ENCODE results near the gene NLRP12.
"Not testable (repeated sequence)": the region's sequence is repeated elsewhere in the genome, so short reads cannot be mapped to it uniquely, and the experiment has no call there.

Gene NLRP12

DNA sequence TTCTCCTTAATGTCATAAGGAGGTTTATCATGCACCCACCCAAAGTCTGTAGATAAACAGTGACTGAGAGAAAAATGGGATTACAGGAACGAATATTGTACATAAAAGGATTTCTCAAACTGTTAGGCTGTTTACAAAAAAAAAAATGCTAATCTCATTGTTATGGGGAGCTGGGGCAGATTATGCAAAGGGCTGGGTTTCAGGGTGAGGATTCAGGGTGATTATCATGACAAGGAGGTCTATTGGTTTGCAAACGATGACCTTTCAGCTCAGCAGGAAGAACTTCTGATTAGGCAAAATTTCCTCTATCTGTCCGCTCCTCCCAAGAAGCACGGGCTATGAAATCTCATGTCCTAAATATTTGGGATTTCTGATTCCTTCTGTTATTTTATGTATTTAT lies 41.4 kb downstream of the NLRP12 start:
- H3K9ac ChIP-seq = no peak overlapping the region
- H3K4me1 ChIP-seq = no peaks in the 10 kb centered on the region
- no peaks in the 10 kb centered on the region for H3K27me3 ChIP-seq (ENCODE audit: control insufficient read depth, insufficient read depth, low read length)
- no peaks in the 10 kb centered on the region for H3K36me3 ChIP-seq (ENCODE audit: control insufficient read depth, insufficient read depth, low read length)
- H3K9me3 ChIP-seq (ENCODE audit: control insufficient read depth, low read length) = no peaks in the 10 kb centered on the region
- no peak overlapping the region for H3K4me2 ChIP-seq (ENCODE audit: low read length)
- H3K4me3 ChIP-seq (ENCODE audit: low read depth, low read length) = no peak overlapping the region
- H3K79me2 ChIP-seq = no peaks in the 10 kb centered on the region
- no peak overlapping the region for H2AFZ ChIP-seq
- H3K27ac ChIP-seq = no peak overlapping the region
- TF ChIP-seq CTCF (IDR thresholded peaks at IDR 0.05) = no peak

- H3K4me1 ChIP-seq; H3K27me3 ChIP-seq (ENCODE audit: control insufficient read depth, insufficient read depth, low read length); H3K4me3 ChIP-seq (ENCODE audit: low read depth, low read length); H2AFZ ChIP-seq; H3K27ac ChIP-seq; H3K4me2 ChIP-seq (ENCODE audit: low read length); H3K9ac ChIP-seq; H3K9me3 ChIP-seq (ENCODE audit: control insufficient read depth, low read length); H3K79me2 ChIP-seq; H3K36me3 ChIP-seq (ENCODE audit: control insufficient read depth, insufficient read depth, low read length): not testable (repeated sequence)
Measured at GRCh38 chr19:53781332-53781731, 42.8 kb downstream of the NLRP12 start.

GRCh38 chr19:53780506-53780905 lies 43.6 kb downstream of the NLRP12 start:
- no peak for TF ChIP-seq CTCF (IDR thresholded peaks at IDR 0.05)
- Histone ChIP-seq H3K9ac (no peak overlapping the region), H3K36me3 (ENCODE audit: control insufficient read depth, insufficient read depth, low read length) (no peaks in the 10 kb centered on the region), H3K27ac (no peak overlapping the region), H3K4me3 (ENCODE audit: low read depth, low read length) (no peak overlapping the region), H3K27me3 (ENCODE audit: control insufficient read depth, insufficient read depth, low read length) (no peaks in the 10 kb centered on the region), H3K4me1 (no peaks in the 10 kb centered on the region), H3K4me2 (ENCODE audit: low read length) (no peak overlapping the region), H3K79me2 (no peaks in the 10 kb centered on the region), H2AFZ (no peak overlapping the region), H3K9me3 (ENCODE audit: control insufficient read depth, low read length) (no peaks in the 10 kb centered on the region)

DNA sequence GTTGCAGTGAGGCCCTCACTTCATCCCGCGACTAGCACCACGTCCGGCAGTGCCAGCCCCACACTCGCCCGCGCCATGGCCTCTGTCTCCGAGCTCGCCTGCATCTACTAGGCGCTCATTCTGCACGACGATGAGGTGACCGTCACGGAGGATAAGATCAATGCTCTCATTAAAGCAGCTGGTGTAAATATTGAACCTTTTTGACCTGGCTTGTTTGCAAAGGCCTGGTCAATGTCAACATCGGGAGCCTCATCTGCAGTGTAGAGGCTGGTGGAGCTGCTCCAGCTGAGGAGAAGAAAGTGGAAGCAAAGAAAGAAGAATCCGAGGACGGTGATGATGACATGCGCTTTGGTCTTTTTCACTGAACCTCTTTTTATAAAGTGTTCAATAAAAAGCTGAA lies 48.6 kb downstream of the NLRP12 start:
- Histone ChIP-seq H3K27ac (no peak overlapping the region), H3K36me3 (ENCODE audit: control insufficient read depth, insufficient read depth, low read length) (no peaks in the 10 kb centered on the region), H2AFZ (no peak overlapping the region), H3K79me2 (no peaks in the 10 kb centered on the region), H3K27me3 (ENCODE audit: control insufficient read depth, insufficient read depth, low read length) (no peaks in the 10 kb centered on the region), H3K4me1 (no peaks in the 10 kb centered on the region), H3K4me3 (ENCODE audit: low read depth, low read length) (no peak overlapping the region), H3K4me2 (ENCODE audit: low read length) (no peak overlapping the region), H3K9ac (no peak overlapping the region), H3K9me3 (ENCODE audit: control insufficient read depth, low read length) (no peaks in the 10 kb centered on the region)
- TF ChIP-seq CTCF (IDR thresholded peaks at IDR 0.05) = no peak

GRCh38 chr19:53774491-53774890 lies 49.6 kb downstream of the NLRP12 start:
- H2AFZ ChIP-seq; H3K27ac ChIP-seq; H3K4me3 ChIP-seq (ENCODE audit: low read depth, low read length); H3K27me3 ChIP-seq (ENCODE audit: control insufficient read depth, insufficient read depth, low read length); H3K9ac ChIP-seq; H3K36me3 ChIP-seq (ENCODE audit: control insufficient read depth, insufficient read depth, low read length); H3K4me2 ChIP-seq (ENCODE audit: low read length); H3K79me2 ChIP-seq; H3K4me1 ChIP-seq; H3K9me3 ChIP-seq (ENCODE audit: control insufficient read depth, low read length): not testable (repeated sequence)

GRCh38 chr19:53773999-53774398 lies 50.1 kb downstream of the NLRP12 start:
- no peaks in the 10 kb centered on the region for H3K9me3 ChIP-seq (ENCODE audit: control insufficient read depth, low read length)
- H3K36me3 ChIP-seq (ENCODE audit: control insufficient read depth, insufficient read depth, low read length) = no peaks in the 10 kb centered on the region
- H3K4me1 ChIP-seq = no peaks in the 10 kb centered on the region
- H3K9ac ChIP-seq = no peak overlapping the region
- TF ChIP-seq CTCF (IDR thresholded peaks at IDR 0.05) = no peak
- no peak overlapping the region for H3K4me3 ChIP-seq (ENCODE audit: low read depth, low read length)
- H3K4me2 ChIP-seq (ENCODE audit: low read length) = no peak overlapping the region
- H3K27me3 ChIP-seq (ENCODE audit: control insufficient read depth, insufficient read depth, low read length) = no peaks in the 10 kb centered on the region
- no peak overlapping the region for H2AFZ ChIP-seq
- no peaks in the 10 kb centered on the region for H3K79me2 ChIP-seq
- H3K27ac ChIP-seq = no peak overlapping the region

Data from parathyroid adenoma (tissue), 2 donors.